GM18868 (cell line): ENCODE measurements around the gene NCKAP5.

Experiments used
- ATAC-seq: cut with Tn5 transposase; IDR thresholded peaks from one replicate; pipeline ENCODE4 v1.9.1; 2021; ENCODE audit warnings: mild to moderate bottlenecking, moderate library complexity; ENCODE audit not compliant: unreplicated experiment

Gene NCKAP5

GRCh38 chr2:133123393-133123792 lies 444.9 kb downstream of the NCKAP5 start:
- no peak for ATAC-seq

- no peak for ATAC-seq
These were observed 445.7 kb downstream of the NCKAP5 start for GRCh38 chr2:133122529-133122928.

- no peak for ATAC-seq
These were observed 448.0 kb downstream of the NCKAP5 start for GRCh38 chr2:133120310-133120709.

GRCh38 chr2:133110201-133110600 lies 458.1 kb downstream of the NCKAP5 start:
- ATAC-seq = no peak

GRCh38 chr2:133109772-133110171 lies 458.5 kb downstream of the NCKAP5 start:
- no peak for ATAC-seq

GRCh38 chr2:133107058-133107815 lies 461.0 kb downstream of the NCKAP5 start:
- no peak for ATAC-seq

- ATAC-seq = no peak
These were observed 463.4 kb downstream of the NCKAP5 start for GRCh38 chr2:133104871-133105270.

- ATAC-seq = no peak
These were observed 469.5 kb downstream of the NCKAP5 start for GRCh38 chr2:133098787-133099186.

GRCh38 chr2:133097666-133098065 lies 470.6 kb downstream of the NCKAP5 start:
- ATAC-seq = no peak

- no peak for ATAC-seq
These were observed 475.7 kb downstream of the NCKAP5 start for GRCh38 chr2:133092571-133092970.

- no peak for ATAC-seq
These were observed 477.9 kb downstream of the NCKAP5 start for GRCh38 chr2:133090358-133090757.

- no peak for ATAC-seq
These were observed 482.1 kb downstream of the NCKAP5 start for GRCh38 chr2:133086176-133086575.

GRCh38 chr2:133085646-133086045 lies 482.6 kb downstream of the NCKAP5 start:
- no peak for ATAC-seq

GRCh38 chr2:133082034-133082433 lies 486.2 kb downstream of the NCKAP5 start:
- no peak for ATAC-seq

- no peak for ATAC-seq
These were observed 487.4 kb downstream of the NCKAP5 start for GRCh38 chr2:133080822-133081221.

GRCh38 chr2:133078667-133079411 lies 489.4 kb downstream of the NCKAP5 start:
- no peak for ATAC-seq

GRCh38 chr2:133077269-133077822 lies 490.9 kb downstream of the NCKAP5 start:
- ATAC-seq = no peak

- ATAC-seq = no peak
These were observed 495.2 kb downstream of the NCKAP5 start for GRCh38 chr2:133072837-133073694.

- no peak for ATAC-seq
These were observed 504.5 kb downstream of the NCKAP5 start for GRCh38 chr2:133063775-133064174.

- no peak for ATAC-seq
These were observed 505.2 kb downstream of the NCKAP5 start for GRCh38 chr2:133062931-133063665.
